Activated T-helper 2 cell treated with anti-CD3 and anti-CD28 coated beads, Interferon-gamma antibody, Interleukin-2, Interleukin-4, amounts not matched to agents 10 μg/mL and 5 μg/mL and 100 μg/mL, durations not matched to agents 14 hours and 24 hours and 36 hours (primary cell): ENCODE measurements around the gene DEXI. TPM values are rescaled to one million over a fixed set of nuclear protein-coding genes. Genes with fewer than 3 reads are reported as not detected.

ENCODE experiments used
- DNase-seq: peaks from one replicate; pipeline ENCODE4 v3.0.0; 2021; ENCODE audit warnings: low spot score
- H3K27ac Mint-ChIP-seq: one replicate; pipeline ENCODE4 v1.8.0; 2021; ENCODE audit warnings: mixed read lengths
- H3K27me3 Mint-ChIP-seq: one replicate; pipeline ENCODE4 v1.8.0; 2021; ENCODE audit warnings: low read depth, mixed read lengths
- H3K36me3 Mint-ChIP-seq: one replicate; pipeline ENCODE4 v1.8.0; 2021; ENCODE audit warnings: low read depth, mixed read lengths
- H3K4me1 Mint-ChIP-seq: one replicate; pipeline ENCODE4 v1.8.0; 2021; ENCODE audit warnings: low read depth, mixed read lengths
- H3K4me3 Mint-ChIP-seq: one replicate; pipeline ENCODE4 v1.8.0; 2021; ENCODE audit warnings: low read depth, mild to moderate bottlenecking, moderate library complexity, mixed read lengths
- H3K9me3 Mint-ChIP-seq: one replicate; pipeline ENCODE4 v1.8.0; 2021; ENCODE audit warnings: mixed read lengths
- intact Hi-C: fragments of 100-400 bp; cut with micrococcal nuclease; formaldehyde crosslinking; loops from one replicate; pipeline ENCODE4 v1.15.1; 2023
- total RNA-seq: library from RNA; stranded (reverse); gene quantifications from 2 replicates; pipeline ENCODE4 v1.2.3, GENCODE V29; 2022

Gene DEXI
- total RNA-seq, 1 donor from 2014 or later: 38.5 TPM

DNA sequence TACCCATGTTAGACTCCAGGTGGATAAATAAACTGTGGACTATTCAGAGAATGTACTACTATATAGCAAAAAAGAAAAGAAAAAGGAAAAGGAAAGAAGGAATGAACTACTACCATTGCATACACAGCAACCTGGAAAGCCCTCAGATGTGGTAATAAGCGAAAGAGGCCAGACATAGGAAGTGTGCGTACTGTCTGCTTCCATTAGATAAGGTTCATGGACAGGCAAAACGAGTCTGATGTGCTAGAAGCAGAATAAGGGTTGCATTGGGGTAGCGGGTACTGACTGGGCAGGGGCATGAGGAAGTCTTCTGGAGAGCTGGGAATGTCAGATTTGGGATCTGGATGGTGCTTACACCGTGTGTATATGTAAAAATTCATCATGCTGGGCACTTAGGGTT is 23.9 kb upstream of the DEXI start:
- Mint-ChIP-seq H3K36me3 (peaks cover 65% of the 10 kb centered on the region), H3K4me1 (peaks cover 68% of the 10 kb centered on the region), H3K27me3 (no peaks in the 10 kb centered on the region), H3K9me3 (peaks cover 8% of the 10 kb centered on the region), H3K27ac (peak overlapping the region; percentile 92), H3K4me3 (peak overlapping the region; percentile 49)
- intact Hi-C loops: loop anchor here (5.0 to 10.0 kb wide), 2 partner anchors 211 to 769 kb away; no protein-coding TSS in a partner anchor
- DNase-seq: no peak

DNA sequence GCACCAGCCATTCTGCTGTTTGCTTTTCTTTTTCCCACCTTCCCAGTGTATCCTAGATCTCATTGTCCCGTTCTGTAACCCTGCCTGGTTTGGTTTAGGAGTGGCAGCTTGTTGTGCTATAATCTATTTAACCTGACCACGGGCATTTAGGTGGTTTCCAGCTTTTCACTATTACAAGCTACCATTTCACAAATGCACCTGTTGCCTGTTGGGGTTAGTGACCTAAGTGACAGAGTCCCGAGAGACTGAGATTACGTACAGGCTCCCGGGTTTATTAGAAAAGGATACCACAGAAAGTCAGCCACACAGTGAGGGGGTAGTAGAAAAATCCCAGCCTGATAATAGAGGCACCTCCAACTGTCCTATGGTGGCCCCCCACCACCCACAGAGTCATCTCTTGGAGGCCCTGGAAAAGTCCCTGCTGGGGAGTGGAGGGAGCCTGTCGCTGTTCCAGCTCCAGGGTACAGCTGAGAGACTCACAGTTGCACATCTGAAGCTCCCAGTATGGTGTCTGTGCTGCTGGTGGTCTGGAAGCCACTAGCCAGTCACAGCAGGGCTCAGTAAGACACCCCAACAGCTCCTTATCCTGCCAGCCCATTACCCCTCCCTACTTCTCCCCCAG is 23.3 kb upstream of the DEXI start:
- Mint-ChIP-seq H3K4me3 (peak overlapping the region; percentile 63), H3K27ac (peak overlapping the region; percentile 92), H3K36me3 (peaks cover 65% of the 10 kb centered on the region), H3K27me3 (no peaks in the 10 kb centered on the region), H3K9me3 (peaks cover 8% of the 10 kb centered on the region), H3K4me1 (peaks cover 68% of the 10 kb centered on the region)
- intact Hi-C loops: loop anchor here (1.0 to 10.0 kb wide), 12 partner anchors 23 to 769 kb away; no protein-coding TSS in a partner anchor
- no peak for DNase-seq

DNA sequence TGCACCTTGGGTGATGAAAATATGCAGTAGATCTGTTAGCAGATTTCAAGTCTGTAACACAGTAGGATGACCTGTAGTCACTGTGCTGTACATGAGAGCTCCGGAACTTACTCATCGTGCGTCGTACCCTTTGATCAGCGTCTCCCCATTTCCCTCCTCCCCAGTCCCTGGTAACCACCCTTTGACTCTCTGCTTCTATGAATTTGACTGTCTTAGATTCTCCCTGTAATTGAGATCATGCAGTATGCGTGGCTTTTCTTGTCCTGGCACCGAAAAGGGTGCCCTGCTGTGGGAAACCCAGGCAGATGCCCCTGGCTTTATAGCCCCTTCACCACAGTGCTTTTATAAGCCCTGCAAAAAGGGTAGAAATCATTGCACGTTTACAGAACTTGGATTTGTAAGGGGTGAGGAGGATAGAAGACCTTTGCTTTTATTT is 22.6 kb upstream of the DEXI start:
- peaks cover 8% of the 10 kb centered on the region for H3K9me3 Mint-ChIP-seq
- H3K27me3 Mint-ChIP-seq: no peaks in the 10 kb centered on the region
- H3K27ac Mint-ChIP-seq: peak overlapping the region; percentile 92
- H3K36me3 Mint-ChIP-seq: peaks cover 62% of the 10 kb centered on the region
- H3K4me1 Mint-ChIP-seq: peaks cover 68% of the 10 kb centered on the region
- intact Hi-C loops: loop anchor here (1.0 to 10.0 kb wide), 19 partner anchors 11 to 817 kb away; no protein-coding TSS in a partner anchor
- peak; percentile 70 for DNase-seq
- H3K4me3 Mint-ChIP-seq: peak overlapping the region; percentile 63

DNA sequence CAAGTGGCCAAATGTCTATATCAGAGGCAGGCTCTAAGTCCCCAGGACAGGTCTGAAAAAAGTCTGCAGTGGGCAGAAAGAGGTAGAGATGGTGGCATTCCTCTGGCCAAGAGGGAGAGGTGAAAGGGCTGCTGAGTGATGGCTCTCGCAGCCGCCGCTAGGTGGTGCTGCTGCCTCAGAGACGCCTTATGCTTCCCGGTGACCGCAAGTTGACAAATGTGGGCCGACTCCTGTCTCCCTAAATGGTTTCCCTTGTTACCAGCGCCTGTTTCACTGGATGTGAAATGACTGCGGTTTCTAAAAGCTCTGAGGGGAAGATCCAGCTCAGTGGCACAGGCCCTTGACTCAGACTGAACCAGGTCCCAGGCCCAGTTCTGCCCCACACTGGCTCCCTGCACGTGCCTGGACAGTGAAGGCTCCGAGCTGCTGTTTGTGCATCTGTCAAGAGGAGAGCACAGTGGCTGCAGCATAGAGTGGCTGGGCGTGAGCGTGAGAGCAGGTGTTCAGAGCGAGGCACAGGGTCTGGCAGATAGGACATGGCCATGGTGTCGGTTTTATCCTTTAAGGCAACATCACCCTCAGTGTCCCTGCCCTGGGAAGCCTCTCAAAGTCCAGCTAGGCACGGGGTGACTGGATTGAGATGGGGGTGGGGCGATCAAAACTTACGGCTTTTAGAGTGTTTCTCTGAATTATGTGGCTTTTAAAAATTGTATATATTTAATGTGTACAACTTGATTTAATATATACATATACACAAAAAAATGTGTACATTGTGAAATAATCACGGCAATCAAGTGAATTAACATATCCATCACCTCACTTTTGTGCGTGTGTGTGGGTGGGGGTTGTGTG is 22.0 kb upstream of the DEXI start:
- Mint-ChIP-seq H3K27me3 (no peaks in the 10 kb centered on the region), H3K27ac (peak overlapping the region; percentile 94), H3K9me3 (peaks cover 8% of the 10 kb centered on the region), H3K4me3 (peak overlapping the region; percentile 51), H3K36me3 (peaks cover 62% of the 10 kb centered on the region), H3K4me1 (peaks cover 67% of the 10 kb centered on the region)
- DNase-seq: peak; percentile 77
- intact Hi-C loops: loop anchor here (1.0 to 10.0 kb wide), 14 partner anchors 10 to 818 kb away; no protein-coding TSS in a partner anchor

DNA sequence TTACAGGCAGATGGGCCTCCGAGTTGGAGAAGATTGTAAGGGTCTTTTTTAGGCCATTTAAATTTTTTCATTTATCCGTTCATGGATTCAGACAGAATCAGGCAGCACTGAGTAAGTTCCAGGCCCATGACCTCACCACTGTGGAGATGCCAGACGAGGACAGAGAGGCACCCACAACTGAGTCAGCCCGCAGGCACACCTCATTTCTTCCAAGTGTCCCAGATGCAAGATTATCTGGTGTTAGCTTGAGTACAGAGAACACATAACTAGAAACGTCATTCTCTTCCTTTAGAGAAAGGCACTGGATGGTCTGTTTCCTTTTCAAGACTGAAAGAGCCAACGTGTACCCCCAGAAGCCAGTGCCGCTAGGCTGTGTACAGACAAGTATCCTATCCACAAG is 19.0 kb upstream of the DEXI start:
- peaks cover 5% of the 10 kb centered on the region for H3K9me3 Mint-ChIP-seq
- H3K4me3 Mint-ChIP-seq: no peak overlapping the region

DNA sequence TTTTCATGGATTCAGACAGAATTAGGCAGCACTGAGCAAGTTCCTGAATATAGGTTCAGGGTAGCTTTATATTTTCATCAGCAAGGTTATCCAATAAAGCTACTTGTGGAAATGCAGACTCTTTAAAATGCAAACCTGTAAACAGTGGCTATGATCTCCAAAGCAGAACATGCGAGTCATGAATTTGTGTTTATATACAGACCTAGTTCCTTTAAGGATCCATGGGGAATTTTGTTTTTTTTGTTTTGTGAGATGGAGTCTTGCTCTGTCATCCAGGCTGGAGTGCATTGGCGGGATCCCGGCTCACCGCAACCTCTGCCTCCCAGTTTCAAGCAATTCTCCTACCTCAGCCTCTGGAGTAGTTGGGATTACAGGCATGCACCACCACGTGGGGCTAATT is 16.9 kb upstream of the DEXI start:
- Mint-ChIP-seq H3K27ac (no peak overlapping the region), H3K27me3 (no peaks in the 10 kb centered on the region), H3K4me3 (no peak overlapping the region), H3K9me3 (no peaks in the 10 kb centered on the region), H3K36me3 (peaks cover 51% of the 10 kb centered on the region), H3K4me1 (peaks cover 77% of the 10 kb centered on the region)
- DNase-seq: no peak
- intact Hi-C loops: loop anchor here (5.0 kb wide), 1 partner anchor 623 kb away; no protein-coding TSS in a partner anchor

More for the DNA sequence above, 19.0 kb upstream of the DEXI start:
- H3K27me3 Mint-ChIP-seq: no peaks in the 10 kb centered on the region
- DNase-seq: no peak
- H3K27ac Mint-ChIP-seq: peak overlapping the region; percentile 74
- H3K4me1 Mint-ChIP-seq: peaks cover 74% of the 10 kb centered on the region
- H3K36me3 Mint-ChIP-seq: peaks cover 55% of the 10 kb centered on the region
- intact Hi-C loops: loop anchor here (5.0 to 10.0 kb wide), 3 partner anchors 681 to 821 kb away; no protein-coding TSS in a partner anchor

DNA sequence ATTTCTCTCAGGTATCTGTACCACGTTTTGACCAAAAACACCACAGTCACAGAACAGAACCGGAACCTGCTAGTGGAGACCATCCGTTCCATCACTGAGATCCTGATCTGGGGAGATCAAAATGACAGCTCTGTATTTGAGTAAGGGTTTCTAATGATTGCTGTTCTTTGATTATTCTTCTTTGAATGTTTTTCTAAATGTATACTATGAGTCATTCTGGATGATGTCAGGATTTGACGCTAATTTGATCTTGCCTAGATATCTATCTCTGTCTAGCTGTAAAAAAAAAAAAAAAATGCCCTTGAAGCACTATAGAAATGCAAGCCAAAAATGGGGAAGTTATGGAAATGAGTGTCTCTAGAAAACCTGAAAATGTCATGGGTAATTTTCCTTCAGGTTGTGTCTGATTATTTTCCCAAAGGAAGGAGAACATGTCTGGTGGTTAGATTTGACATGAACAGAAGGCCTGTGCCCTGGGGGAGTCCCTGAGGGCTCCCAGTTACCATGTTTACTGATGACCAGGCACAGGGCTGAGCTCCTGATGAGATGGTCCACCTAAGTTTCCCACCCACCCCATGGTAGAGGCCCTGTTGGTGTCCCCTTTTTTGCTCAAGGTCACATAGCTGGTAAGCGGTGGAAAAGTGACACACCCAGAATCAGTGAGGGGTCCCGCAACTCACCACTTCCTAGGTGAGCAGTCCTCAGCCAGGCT is 15.7 kb upstream of the DEXI start:
- Mint-ChIP-seq H3K27ac (peak overlapping the region; percentile 87), H3K9me3 (no peaks in the 10 kb centered on the region), H3K36me3 (peaks cover 39% of the 10 kb centered on the region), H3K27me3 (no peaks in the 10 kb centered on the region), H3K4me3 (peak overlapping the region; percentile 32), H3K4me1 (peaks cover 74% of the 10 kb centered on the region)
- no peak for DNase-seq
- intact Hi-C loops: loop anchor here (2.0 to 5.0 kb wide), 2 partner anchors 421 to 624 kb away; no protein-coding TSS in a partner anchor

DNA sequence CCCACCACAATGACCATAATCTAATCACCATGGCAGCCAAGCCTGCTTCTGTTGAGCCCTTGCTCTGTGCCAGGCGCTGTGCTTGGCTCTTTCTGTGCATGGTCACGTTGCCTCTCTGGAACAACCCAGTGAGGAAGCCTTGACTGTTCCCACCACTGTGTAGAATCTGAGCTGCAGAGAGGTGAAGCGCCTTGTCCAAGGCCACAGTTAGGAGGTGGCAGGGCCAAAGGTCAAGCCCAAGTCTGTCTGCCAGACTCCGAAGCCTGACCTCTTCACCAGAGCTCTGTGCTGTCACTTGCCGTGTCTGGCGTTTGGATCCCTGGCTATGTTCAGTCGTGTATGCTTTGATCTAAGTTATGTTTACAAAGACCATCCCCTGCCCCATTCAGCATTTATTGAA is 12.6 kb upstream of the DEXI start:
- intact Hi-C loops: loop anchor here (1.0 to 5.0 kb wide), 3 partner anchors 9 to 627 kb away; no protein-coding TSS in a partner anchor
- no peak for DNase-seq
- H3K36me3 Mint-ChIP-seq: peaks cover 15% of the 10 kb centered on the region
- no peaks in the 10 kb centered on the region for H3K9me3 Mint-ChIP-seq
- H3K27ac Mint-ChIP-seq: peak overlapping the region; percentile 62
- H3K4me1 Mint-ChIP-seq: peaks cover 54% of the 10 kb centered on the region
- H3K4me3 Mint-ChIP-seq: peak overlapping the region; percentile 6
- no peaks in the 10 kb centered on the region for H3K27me3 Mint-ChIP-seq

DNA sequence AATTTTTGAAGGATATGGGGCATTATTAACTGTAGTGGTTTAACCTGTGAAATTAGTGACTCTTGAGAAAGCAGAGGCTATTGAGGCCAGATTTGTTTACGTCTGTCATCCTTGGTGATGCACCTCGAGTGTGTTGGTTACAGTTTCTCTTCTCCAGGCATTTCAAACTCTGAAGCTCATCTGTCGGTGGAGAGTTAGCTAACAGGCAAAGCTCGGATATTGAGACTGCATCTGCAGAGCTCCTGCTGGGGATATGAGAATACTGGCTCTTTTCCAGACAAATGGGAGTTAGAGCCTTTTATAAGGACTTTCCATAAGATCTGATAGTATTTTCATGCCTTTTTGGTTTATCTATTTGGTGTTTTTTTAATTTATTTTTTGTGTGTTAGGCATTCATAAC is 8.8 kb upstream of the DEXI start:
- Mint-ChIP-seq H3K27ac (no peak overlapping the region), H3K4me1 (peaks cover 44% of the 10 kb centered on the region), H3K27me3 (no peaks in the 10 kb centered on the region), H3K9me3 (no peaks in the 10 kb centered on the region), H3K36me3 (peaks cover 3% of the 10 kb centered on the region), H3K4me3 (no peak overlapping the region)
- DNase-seq: no peak
- intact Hi-C loops: no loop called here

DNA sequence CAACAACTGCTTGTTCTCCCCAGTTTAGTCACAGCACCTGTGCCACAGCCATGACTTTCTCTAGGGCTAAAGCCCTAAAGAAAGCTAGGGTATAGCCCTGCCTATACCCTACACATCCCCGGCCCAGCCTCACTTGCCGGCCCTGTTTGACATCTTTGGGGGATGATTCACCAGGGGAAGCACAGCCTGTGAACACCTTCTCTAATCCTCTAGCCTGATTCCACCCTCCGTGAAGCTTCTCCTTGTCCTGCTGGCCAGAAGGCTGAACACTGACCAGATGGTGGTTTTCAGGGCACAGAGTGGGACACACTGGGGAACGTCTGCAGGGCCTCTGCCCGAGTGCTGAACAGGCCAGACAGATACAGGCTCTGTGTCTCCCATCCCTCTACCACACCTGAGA is 8.1 kb upstream of the DEXI start:
- Mint-ChIP-seq H3K27me3 (no peaks in the 10 kb centered on the region), H3K4me1 (peaks cover 42% of the 10 kb centered on the region), H3K27ac (no peak overlapping the region), H3K4me3 (no peak overlapping the region), H3K36me3 (peaks cover 3% of the 10 kb centered on the region), H3K9me3 (no peaks in the 10 kb centered on the region)
- no peak for DNase-seq
- intact Hi-C loops: no loop called here

DNA sequence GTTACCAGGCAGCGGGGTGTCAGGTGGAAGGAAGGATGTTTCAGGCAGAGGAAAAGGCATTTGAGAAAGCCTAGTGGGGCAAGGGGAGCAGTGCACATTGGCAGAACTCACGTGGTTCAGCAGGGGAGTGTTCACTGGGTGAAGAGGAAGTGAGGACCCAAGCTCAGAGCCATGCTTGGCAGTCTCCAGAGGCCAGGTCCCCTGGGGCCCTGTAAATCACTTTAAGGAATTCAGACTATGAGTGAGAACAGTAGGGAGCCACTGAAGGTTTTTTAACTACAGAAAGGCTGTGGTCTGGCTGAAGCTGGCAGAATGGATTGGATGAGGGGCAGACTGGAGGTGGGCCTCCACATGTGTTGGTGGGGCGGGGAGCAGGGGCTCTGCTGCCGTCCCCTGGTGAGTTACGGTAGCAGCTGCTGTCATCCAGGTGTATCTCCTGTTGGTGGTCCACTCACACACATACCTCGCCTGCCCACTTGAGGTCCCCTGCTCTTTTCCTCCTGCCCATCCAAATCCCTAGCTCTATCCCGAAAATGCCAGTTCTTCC is 7.2 kb upstream of the DEXI start:
- H3K9me3 Mint-ChIP-seq: no peaks in the 10 kb centered on the region
- peaks cover 40% of the 10 kb centered on the region for H3K4me1 Mint-ChIP-seq
- no peak overlapping the region for H3K4me3 Mint-ChIP-seq
- no peaks in the 10 kb centered on the region for H3K27me3 Mint-ChIP-seq
- peak; percentile 44 for DNase-seq
- no peaks in the 10 kb centered on the region for H3K36me3 Mint-ChIP-seq
- peak overlapping the region; percentile 53 for H3K27ac Mint-ChIP-seq
- intact Hi-C loops: no loop called here

DNA sequence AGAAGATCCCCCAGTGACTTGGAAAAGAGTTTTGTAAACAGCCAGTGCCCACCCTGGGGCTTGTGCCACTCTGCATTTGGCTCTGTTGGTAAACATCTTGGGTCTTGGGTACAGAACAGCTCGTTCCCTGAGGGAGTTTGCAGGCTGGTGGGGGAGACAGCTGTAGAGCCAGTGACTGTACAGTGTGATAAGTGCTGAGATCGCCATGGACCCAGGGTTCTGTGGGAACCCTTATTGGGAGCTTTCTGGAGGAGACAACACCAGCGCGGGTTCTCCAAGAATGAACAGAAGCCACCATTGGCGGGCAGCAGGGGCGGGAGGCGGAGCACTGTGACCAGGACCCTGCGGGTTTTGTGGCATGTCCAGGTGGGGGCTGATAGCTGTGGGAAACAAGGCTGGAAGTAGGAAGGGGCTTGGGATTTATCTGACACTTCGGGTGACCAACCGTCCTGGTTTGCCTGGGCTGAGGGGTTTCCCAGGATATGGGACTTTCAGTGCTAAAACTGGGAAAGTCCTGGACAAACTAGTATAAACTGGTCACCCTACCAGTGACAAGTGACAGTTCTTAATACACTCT is 5.0 kb upstream of the DEXI start:
- H3K4me3 Mint-ChIP-seq: no peak overlapping the region
- DNase-seq: no peak
- peaks cover 39% of the 10 kb centered on the region for H3K4me1 Mint-ChIP-seq
- intact Hi-C loops: no loop called here
- H3K36me3 Mint-ChIP-seq: no peaks in the 10 kb centered on the region
- H3K9me3 Mint-ChIP-seq: no peaks in the 10 kb centered on the region
- no peaks in the 10 kb centered on the region for H3K27me3 Mint-ChIP-seq
- no peak overlapping the region for H3K27ac Mint-ChIP-seq
